OCI-LY7 (cell line): ENCODE results near the gene MYBPC3. TPM values are rescaled to one million over a fixed set of nuclear protein-coding genes. Genes with fewer than 3 reads are reported as not detected.

ENCODE experiments used
- BruUV-seq: library from RNA; stranded (reverse); fragments of 400-500 nt; replicated peaks from 2 replicates; lab custom pipeline; 2021; lab: Mats Ljungman, UMichigan
- CTCF ChIA-PET: fragments of 300-600 bp; sonication (Branson Sonifier 250); formaldehyde crosslinking; loops from one replicate; lab custom pipeline; 2022; ENCODE audit warnings: antibody characterized with exemption; ENCODE audit not compliant: unreplicated experiment; lab: Charles Lee
- POLR2A ChIA-PET: fragments of 300-600 bp; sonication (Branson Sonifier 250); formaldehyde crosslinking; loops from one replicate; lab custom pipeline; 2022; ENCODE audit warnings: antibody characterized with exemption; lab: Charles Lee
- DNase-seq: peaks from one replicate; pipeline ENCODE4 v3.0.0-alpha.2; 2015; ENCODE audit warnings: low spot score
- H2AFZ ChIP-seq: fragments of 200-600 bp; sonication (generic), shearing (Covaris generic); 2 replicates; pipeline ENCODE4 v1.6.1; 2014; ENCODE audit warnings: mild to moderate bottlenecking, antibody characterized with exemption, low read length, moderate library complexity
- H3K27ac ChIP-seq: fragments of 200-600 bp; sonication (generic); 2 replicates; pipeline ENCODE4 v1.5.1; 2014; ENCODE audit warnings: mixed run types, low read depth, mild to moderate bottlenecking, moderate library complexity, low read length, inconsistent platforms; ENCODE audit not compliant: poor library complexity, severe bottlenecking
- H3K36me3 ChIP-seq: fragments of 200-600 bp; sonication (generic); 2 replicates; pipeline ENCODE4 v1.6.1; 2014; ENCODE audit warnings: mild to moderate bottlenecking, antibody characterized with exemption, low read length, moderate library complexity, mixed read lengths; ENCODE audit not compliant: insufficient read depth
- H3K4me1 ChIP-seq: fragments of 200-600 bp; sonication (generic); 2 replicates; pipeline ENCODE4 v1.5.1; 2014; ENCODE audit warnings: mild to moderate bottlenecking, low read length; ENCODE audit not compliant: insufficient read depth, poor library complexity, severe bottlenecking
- H3K4me2 ChIP-seq: fragments of 200-600 bp; sonication (generic); 2 replicates; pipeline ENCODE4 v1.6.1; 2014; ENCODE audit warnings: mild to moderate bottlenecking, low read length
- H3K4me3 ChIP-seq: fragments of 200-600 bp; sonication (generic); 2 replicates; pipeline ENCODE4 v1.5.1; 2014; ENCODE audit warnings: mild to moderate bottlenecking, low read depth, low read length; ENCODE audit not compliant: poor library complexity, severe bottlenecking
- H3K79me2 ChIP-seq: fragments of 200-600 bp; sonication (generic); 2 replicates; pipeline ENCODE4 v1.6.1; 2016; ENCODE audit warnings: low read depth, mild to moderate bottlenecking, low read length, moderate library complexity, mixed read lengths; ENCODE audit not compliant: insufficient read depth
- H3K9me2 ChIP-seq: fragments of 200-600 bp; sonication (generic); 2 replicates; pipeline ENCODE4 v1.6.1; 2016; ENCODE audit warnings: mild to moderate bottlenecking, low read length, mixed read lengths; ENCODE audit not compliant: insufficient read depth
- H3K9me3 ChIP-seq: fragments of 200-600 bp; sonication (generic); 2 replicates; pipeline ENCODE4 v1.6.1; 2014; ENCODE audit warnings: mild to moderate bottlenecking, mixed run types, low read length, mixed read lengths
- H4K20me1 ChIP-seq: fragments of 200-600 bp; sonication (generic); 2 replicates; pipeline ENCODE4 v1.6.1; 2014; ENCODE audit warnings: mild to moderate bottlenecking, antibody characterized with exemption, low read length, moderate library complexity, mixed read lengths; ENCODE audit not compliant: insufficient read depth
- EZH2phosphoT487 ChIP-seq: fragments of 200-600 bp; sonication (generic); IDR thresholded peaks from 2 replicates; pipeline ENCODE4 v1.6.1; 2018; ENCODE audit warnings: low read depth, borderline replicate concordance, mild to moderate bottlenecking, mixed run types, antibody characterized with exemption, low read length, moderate library complexity, mixed read lengths
- intact Hi-C: fragments of 100-400 bp; cut with micrococcal nuclease; formaldehyde crosslinking; loops from one replicate; pipeline ENCODE4 v1.10.0; 2022; ENCODE audit not compliant: unreplicated experiment
- total RNA-seq, 2 experiments: library from RNA; depleted of rRNA in 1 of 2; stranded (reverse); fragments of >200 nt in 1 of 2; shearing (Covaris generic) in 1 of 2; gene quantifications; 2 replicates each; pipeline ENCODE4 v1.2.3, GENCODE V29; 2014 to 2022
- TF ChIP-seq, protein P1 (sequence below): fragments of 200-600 bp; sonication (generic); conservative IDR thresholded peaks from 2 replicates; pipeline ENCODE4 v1.5.1; 2014; ENCODE audit warnings: mild to moderate bottlenecking, antibody characterized with exemption, low read length, moderate library complexity, mixed read lengths

Gene MYBPC3
- total RNA-seq, 2 experiments from 2014 or later, result 0.25 to 0.29 TPM

DNA sequence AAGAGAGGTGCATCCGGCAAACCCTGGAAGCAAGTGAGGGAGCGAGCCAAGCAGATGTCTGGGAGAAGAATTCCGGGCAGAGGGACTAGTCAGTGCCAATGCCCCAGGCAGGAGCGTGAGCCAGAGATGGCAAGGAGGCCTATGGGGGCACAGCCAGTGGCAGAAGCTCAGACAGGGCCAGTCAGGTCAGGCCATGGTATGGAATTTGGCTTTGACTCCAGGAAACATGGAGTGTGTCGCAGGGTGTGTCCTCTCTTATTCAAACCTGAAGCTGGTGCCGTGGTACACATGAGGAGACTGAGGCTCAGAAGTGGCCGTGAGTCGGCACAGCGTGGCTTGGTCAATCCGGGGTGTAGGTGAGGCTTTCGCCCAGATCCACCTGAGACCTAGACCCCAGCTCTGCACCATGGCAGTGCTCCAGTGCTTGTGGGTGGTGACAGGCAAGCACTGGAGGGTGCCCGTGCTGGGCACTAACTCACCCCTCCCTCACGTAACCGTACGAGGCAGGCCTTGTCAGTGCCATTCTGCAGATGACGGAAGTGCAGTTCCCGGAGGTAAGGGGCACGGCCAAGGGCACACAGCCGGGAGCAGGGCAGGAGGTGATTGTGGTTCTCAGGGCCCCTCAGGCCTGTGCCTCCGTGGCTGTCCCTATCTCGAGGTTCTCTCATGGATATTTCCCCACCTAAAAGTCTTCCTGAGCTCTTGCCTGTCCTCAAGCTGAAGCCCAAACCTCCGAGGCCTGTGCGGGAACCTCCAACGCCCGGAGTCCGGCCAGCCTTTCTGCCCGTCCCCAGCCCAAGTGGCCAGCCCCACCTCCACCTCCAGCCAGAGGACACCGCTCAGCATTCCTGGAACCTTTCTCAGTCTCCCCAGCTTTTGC lies 36.4 kb upstream of the MYBPC3 start:
- Histone ChIP-seq H3K9me3 (no peaks in the 10 kb centered on the region), H3K9me2 (no peaks in the 10 kb centered on the region), H3K4me1 (peaks cover 20% of the 10 kb centered on the region), H3K79me2 (no peaks in the 10 kb centered on the region), H2AFZ (no peak overlapping the region), H3K36me3 (no peaks in the 10 kb centered on the region), H3K4me2 (no peak overlapping the region), H3K4me3 (no peak overlapping the region), H3K27ac (no peak overlapping the region), H4K20me1 (no peaks in the 10 kb centered on the region)
- no TSS peak for BruUV-seq
- intact Hi-C loops, result no loop called here
- TF ChIP-seq, protein P1, sequence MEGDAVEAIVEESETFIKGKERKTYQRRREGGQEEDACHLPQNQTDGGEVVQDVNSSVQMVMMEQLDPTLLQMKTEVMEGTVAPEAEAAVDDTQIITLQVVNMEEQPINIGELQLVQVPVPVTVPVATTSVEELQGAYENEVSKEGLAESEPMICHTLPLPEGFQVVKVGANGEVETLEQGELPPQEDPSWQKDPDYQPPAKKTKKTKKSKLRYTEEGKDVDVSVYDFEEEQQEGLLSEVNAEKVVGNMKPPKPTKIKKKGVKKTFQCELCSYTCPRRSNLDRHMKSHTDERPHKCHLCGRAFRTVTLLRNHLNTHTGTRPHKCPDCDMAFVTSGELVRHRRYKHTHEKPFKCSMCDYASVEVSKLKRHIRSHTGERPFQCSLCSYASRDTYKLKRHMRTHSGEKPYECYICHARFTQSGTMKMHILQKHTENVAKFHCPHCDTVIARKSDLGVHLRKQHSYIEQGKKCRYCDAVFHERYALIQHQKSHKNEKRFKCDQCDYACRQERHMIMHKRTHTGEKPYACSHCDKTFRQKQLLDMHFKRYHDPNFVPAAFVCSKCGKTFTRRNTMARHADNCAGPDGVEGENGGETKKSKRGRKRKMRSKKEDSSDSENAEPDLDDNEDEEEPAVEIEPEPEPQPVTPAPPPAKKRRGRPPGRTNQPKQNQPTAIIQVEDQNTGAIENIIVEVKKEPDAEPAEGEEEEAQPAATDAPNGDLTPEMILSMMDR, result no peak
- no peak for DNase-seq
- ChIA-PET CTCF (no interaction called here), POLR2A (interaction anchor here (0.6 to 1.9 kb wide), 3 partner anchors 10 to 187 kb away, joined by 3 to 11 read pairs (median 8); partner anchors contain the start of gene SPI1)

DNA sequence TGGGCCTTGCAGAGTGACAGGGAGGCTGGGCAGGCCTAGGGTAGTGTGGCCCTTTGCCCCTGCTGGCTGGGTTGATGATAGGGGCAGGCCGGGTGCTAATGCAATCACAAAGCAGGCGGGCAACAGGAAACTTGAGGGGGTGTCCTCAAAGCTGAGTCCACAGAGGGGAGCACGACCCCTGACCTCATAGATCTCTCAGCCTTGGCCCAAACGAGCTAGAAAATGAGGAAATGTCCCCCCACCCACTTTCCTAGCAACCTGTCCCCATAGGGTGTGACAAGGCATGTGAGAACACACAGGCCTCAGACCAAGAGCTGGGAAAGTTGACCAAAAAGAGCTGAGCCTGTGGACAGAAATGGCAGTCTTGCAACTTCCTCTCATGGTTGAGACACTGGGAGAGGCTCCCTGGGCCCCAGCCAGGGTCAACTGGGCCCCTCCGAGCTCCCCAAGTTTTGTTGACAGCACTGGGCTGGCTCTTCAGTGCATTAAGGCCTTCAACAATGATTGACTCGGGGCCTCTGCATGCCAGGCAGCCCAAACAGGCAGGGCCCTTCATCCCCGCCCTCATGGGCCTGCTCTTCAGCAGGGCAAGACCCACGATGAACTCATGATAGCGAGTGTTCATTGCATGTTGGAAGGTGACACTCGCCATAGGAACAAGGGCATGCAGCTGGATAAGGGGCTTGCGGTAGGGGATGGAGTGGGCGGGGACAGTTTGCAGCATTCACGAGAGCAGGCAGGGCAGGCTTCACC lies 35.6 kb upstream of the MYBPC3 start:
- no peaks in the 10 kb centered on the region for H3K79me2 ChIP-seq
- BruUV-seq, result no TSS peak
- intact Hi-C loops, result no loop called here
- no peak overlapping the region for H3K4me2 ChIP-seq
- POLR2A ChIA-PET, result interaction anchor here (0.6 to 1.2 kb wide), 3 partner anchors 10 to 188 kb away, joined by 3 to 8 read pairs (median 3); partner anchors contain the start of gene SPI1
- no peaks in the 10 kb centered on the region for H4K20me1 ChIP-seq
- H3K36me3 ChIP-seq, result no peaks in the 10 kb centered on the region
- TF ChIP-seq, protein P1, result no peak
- no peak for TF ChIP-seq EZH2phosphoT487
- no peak overlapping the region for H3K27ac ChIP-seq
- CTCF ChIA-PET, result no interaction called here
- H3K9me2 ChIP-seq, result no peaks in the 10 kb centered on the region
- no peak for DNase-seq
- H3K4me3 ChIP-seq, result no peak overlapping the region
- H3K9me3 ChIP-seq, result no peaks in the 10 kb centered on the region
- H2AFZ ChIP-seq, result no peak overlapping the region
- peaks cover 12% of the 10 kb centered on the region for H3K4me1 ChIP-seq
